NCI-H524 treated with DMSO at 0.1 percent for 48 hours (cell line): Measurements from ENCODE around the gene LAPTM5.

Source experiments
- DNase-seq: peaks from one replicate; lab custom pipeline; 2025; lab: John Stamatoyannopoulos, UW

LAPTM5 gene

DNA sequence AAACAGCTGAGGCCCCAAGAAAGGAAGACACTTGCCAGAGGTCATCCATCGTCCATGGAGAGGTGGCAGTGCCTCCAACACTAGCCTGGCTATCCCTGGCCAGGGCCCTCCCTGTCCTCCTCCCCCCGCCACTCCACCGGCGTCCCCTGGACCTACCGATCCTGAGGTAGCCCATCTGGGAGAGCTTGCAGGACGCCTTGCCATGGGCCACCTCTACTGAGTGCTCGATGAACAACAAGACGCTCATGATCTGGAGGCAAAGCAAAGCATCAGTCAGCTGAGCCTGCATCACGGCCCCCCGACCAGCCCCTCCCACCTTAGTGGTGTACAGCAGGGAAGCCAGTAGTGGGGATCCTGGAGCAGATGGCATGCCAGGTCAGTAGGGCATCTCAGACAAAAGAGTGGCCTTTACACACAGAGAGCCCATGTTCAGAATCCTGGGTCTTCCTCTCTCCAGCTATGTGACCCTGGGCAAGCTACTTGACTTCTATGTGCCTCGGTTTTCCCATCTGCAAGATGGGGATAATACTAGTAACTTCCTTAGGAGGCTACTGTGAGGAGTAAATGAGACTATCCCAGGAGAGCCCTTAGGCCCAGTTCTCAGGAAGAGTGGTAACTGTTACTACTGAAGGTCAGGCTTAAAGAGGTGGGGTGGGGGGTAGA lies 15.1 kb downstream of the LAPTM5 start:
- DNase-seq = no peak

DNA sequence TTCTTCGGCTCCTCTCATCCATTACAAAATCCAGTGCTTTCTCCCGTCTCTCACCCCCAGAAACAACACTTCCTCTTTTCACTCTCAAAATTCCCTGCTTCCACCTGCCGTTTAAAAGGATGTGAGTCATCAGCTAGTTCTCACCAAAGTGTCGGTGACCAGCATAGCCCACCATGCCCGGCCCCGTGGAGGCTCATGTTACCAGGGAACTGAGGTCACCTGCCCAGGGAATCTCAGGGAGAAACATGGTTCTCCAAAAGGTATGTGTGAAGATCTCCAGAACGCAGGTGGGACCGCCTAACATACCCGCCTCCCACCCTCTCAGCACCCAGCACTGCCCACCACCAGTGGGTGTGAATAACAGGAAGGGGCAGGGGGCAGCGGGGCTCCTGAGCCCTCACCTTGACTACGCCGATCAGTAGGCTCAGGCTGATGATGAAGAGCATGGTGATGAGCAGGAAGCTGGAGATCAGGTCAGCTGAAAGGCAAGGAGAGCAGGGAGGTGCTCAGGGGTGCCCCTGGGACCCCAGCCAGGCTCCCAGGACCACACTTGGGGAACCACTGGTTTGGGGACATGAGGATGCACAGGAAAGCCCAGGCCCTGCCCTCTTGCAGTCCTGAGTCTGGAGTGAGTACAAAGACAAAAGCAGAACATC lies 16.2 kb downstream of the LAPTM5 start:
- no peak for DNase-seq

DNA sequence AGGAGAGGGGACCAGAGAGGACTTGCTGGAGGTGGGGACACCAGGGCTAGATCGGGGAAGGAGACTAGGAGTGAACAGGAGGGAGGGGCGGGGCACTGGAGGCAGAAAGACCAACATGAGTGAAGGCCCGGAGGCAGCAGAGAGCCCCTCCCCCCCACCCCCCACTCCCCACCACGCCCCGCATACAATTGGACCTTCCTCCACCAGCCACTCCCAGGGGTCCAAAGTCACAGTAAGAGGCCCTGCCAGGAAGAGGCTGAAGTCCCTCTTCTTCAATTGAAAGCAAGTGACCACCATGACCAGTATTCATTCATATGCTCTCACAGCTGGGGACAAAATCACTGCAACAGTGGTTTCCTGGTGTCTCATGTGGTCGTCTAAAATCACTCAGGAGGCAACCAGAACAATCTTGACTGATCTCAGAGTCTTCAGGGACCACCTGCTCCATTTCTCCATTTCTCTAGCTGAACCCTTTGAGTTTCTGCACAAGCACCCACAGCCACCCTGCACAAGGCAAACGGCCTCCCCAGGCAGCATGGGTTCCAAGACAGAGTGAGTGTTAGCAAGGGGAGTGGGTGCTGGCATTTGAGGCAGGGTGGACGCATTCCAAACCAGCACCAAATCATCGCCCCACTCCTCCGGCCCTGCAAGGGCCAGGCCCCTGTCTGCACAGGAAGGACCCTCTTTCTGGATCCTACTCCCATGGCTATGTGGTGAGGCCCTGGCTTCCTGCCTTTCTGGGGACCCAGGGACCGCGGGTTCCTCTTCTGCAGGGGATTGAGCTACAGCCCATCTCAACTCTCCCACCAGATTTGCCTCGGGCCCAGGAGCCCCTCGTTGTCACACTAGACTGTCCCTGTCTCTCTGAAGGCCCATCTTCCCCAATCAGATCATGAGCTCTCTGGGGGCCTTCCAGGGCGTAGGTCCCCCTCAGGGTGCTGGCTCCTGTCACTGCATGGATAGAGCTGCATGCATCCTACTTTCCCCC lies 17.0 kb downstream of the LAPTM5 start:
- no peak for DNase-seq

DNA sequence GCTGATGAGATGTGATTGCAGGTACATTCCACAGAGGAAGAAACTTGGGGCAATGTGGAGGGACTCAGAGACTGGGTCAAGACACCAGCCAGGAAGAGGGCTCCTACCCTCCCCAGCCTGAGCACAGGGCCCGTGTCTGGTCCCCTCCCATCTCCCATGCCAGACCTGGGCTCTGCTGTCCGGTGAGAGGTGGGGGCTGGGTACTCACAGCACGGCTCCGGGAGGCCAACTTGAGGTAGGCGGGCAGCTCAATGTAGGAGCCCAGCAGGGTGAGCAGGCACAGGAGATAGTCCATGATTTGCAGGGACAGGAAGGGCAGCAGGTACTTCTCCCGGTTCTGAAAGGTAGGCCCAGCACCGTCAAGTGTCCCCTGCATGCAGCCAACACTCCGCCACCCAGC lies 18.0 kb downstream of the LAPTM5 start:
- no peak for DNase-seq

DNA sequence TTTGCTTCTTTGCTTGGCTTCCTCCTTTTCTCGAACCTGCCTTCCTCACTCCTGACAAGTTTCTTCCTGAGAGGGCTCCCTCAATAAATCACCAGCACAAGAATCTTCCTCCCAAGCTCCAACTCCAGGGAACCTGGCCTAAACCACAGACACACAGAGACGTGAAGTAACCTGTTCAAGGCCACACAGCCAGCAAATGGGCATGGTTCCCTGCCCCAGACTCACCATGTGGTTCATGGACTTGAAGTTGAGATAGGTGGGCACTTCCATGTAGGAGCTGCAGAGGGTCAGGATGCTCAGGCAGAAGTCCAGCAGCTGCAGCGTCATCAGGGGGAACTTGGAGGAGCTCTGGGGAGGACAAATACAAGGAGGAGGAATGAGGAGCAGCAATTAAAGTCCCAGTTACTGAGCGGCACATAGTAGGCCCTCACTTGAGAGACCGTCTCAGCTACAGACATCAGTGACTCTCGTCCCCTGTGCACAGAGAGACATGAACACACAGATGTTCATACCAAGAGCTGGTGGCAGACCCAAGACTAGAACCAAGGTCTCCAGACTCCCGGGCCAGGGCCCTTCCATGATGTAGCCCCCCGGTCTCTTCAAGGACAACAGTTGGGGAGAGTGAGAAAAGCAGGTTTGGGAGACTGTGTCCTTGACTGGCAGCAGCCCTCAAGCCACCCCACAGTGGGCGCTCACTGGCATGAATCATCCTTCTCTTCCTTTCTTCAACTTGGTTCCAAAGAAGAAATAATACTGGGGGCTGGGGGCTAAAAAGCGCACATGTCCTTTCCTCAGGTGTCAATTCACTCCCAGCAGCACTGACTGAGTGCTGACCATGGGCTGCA lies 18.6 kb downstream of the LAPTM5 start:
- no peak for DNase-seq

DNA sequence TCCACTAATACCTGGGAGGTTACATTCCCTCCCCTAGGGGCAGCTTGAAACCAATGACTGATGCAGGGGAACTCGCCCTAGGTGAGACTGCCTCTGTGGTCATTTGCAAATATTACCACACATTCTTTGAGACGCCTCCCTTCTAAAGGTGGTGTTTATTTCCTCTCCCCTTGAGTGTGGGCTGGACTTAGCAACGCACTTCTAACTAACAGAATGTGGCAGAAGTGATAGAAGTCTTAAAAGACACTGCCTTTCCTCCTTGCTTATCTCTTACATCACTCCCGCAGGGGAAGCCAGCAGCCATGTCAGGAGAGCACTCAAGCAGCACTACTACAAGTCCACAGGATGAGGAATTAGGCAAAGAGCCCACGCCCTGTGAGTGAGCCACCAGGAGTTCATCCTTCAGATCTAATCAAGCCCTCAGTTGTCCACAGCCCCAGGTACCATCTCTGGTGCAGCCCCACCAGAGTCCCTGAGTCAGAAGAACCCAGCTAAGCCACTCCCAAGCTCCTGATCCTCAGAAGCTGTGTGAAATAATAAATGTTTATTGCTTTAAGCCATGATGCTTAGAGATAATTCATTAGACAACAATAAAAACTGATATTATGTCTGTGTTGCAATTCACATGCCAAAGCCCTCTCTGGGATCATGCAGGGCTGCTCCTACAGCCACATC lies 19.4 kb downstream of the LAPTM5 start:
- DNase-seq = no peak

DNA sequence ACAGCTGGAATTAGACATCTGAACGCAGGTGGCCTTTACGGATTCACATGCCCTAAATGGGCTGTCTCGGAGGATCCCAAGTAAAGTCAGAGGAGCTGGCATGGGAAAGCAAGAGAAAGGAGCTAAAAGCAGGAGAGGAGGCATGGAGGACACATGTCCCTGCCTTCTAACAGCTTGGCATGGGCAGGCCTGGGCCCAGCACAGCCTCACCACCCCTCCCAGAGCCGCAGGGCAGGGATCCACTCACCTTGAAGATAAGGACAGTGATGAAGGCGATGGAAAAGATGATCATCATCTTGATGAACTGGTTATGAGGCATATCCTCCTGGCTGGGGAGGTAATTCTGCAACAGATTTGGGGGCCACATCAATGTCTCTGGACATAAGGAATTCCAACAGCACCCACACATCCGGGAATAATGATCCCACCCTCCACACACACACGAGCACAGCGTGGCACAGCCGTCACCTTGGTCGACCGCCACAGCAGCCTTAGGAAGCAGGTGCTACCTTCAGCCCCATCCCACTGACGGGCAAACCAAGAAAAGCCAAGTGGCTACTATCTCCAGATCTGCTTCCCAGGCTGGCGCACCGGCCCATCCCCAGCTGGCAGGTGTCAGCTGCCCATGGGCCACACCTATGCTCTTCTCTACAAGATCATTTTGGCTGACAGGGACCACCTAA lies 20.1 kb downstream of the LAPTM5 start:
- DNase-seq = no peak

DNA sequence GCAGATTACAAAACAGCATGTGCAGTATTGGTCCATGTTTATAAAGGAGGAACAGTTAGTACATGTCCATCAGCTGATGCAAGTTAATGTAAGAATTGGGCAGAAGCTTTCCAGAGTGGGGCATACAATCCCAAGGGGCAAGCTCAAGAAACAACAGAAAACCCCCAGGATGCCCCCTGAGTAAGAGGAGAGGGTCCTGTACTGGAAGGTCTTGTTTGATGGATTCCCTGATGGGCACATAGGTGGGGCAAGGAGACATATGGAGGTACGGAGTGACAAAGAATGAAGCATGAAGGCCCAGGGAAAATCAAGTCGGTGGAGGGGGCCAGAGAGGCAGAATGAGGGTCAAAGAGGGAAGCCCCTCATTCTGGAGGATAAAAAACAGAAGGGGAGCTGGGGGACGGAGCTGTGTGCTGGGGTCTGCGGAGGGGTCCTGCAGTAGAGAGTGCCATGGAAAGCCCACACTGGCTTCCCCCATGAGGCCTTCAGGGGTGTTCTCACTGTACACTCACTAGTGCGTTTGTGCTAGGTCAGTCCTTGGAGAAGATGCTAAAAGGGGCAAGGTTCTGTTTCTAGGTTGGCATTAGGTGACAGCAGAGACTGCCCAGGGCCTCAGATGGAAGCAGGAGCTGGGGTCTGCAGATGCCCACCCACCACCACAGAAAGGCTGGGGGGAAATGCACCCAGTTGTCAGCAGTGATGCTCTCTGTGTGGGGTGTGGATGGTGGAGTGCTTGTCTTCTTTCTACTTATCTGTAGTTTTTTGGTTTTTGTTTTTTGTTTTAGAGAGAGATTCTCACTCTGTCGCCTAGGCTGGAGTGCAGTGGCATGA lies 21.7 kb downstream of the LAPTM5 start:
- DNase-seq = no peak

DNA sequence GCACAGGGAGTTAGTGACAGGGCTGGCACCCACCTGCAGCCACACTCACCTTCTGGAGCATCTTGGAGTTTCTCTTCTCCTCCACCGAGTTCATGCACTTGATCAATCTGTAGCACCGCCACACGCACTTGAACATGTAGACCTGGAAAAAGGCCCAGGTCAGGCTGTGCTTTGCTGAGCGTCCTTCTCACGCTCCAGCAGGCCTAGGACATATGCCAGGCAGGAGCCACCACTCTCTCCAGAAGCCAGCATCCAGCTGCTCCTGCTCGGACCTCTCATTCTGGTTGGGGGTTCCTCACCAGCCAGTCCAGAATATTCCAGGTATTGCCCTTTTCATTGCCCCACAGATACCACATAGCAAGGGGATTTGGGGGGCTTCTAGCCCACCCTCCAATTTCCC lies 22.4 kb downstream of the LAPTM5 start:
- no peak for DNase-seq

DNA sequence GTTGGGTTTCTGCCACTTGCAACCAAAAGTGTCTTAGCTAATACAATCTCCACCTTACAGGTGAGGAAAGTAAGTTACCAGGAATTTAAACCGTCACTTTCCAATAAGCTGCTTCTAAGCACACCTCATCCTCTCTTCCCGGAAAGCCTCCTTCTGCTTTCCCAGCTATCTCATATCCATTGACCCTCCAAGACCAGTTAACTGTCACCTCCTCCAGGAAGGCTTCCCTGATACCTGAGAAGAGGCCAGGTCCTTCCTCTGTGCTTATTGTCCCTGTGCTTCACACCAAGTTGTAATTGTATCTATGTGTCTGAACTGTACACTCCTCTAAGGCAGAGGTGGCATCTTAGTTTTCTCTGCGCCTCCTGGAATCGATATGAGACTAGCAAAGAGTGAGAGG lies 23.0 kb downstream of the LAPTM5 start:
- DNase-seq = no peak

DNA sequence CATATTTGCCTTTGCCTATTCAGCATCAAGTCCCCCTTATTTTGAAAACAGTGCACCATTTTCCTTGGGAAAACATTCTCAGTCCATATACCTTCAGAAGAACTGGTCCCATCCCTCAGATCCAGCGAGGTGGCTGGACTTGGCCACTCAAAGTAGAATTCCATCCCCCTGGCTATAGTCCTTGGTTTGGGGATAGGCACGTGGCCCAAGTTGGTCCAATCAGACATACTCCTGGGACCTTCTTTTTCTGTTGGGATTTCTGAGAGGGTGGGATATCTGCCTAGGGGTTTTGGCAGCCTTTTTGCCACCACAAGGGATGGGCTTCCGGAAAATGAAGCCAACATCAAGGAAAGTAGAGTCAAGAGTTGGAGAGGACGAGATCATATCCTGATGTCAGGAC lies 23.5 kb downstream of the LAPTM5 start:
- no peak for DNase-seq

DNA sequence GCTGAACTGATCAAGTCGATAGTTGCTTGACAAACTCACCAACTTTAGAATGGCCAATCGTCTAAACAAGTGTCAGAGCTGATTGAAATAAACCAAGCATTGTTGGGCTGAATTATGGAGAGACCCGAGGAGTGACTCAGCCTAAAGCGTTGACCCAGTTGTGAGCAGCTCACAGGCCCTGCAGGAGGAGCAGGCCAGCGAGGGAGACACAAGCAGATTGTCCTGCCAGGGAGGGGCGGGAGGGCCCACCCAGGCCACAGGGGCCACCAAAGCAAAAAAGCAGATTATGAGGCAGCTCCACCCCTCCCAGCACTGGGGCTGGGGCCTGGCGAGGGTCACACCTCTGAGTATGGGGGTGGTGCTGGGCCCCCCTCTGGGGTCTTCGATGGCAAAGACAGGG lies 24.1 kb downstream of the LAPTM5 start:
- DNase-seq = no peak

DNA sequence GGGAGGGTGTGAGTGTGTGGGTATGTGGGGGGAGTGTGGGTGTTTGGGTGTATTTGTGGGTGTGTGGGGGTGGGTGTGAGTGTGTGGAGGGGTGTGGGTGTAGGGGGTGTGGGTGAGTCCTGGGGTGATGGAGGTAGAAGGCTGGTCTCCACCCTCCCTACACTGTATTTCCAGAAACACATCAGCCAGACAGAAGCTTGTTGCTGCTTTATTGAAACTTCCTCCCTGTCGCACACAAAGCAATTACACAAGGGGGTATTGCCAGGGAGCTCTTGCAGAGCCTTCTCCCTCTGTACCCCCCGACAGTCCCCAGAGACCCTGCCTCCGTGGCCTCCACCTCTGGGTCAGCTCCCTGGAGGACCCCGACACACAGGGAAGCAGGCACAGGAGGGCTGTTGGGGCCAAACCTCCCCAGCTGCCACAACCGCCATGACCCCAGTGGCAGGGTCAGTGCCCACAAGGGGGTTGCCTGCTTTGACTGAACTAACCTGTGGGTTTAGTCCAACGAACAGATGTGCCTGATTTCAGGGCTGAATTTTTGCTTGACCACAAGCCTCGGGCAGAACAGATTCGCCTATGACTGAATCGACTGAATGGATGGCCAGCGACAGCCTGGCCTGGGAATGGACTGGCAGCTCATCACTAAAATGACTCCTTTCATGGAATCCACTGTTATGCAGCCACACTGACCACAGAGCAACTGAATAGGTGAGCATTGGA lies 25.1 kb downstream of the LAPTM5 start:
- no peak for DNase-seq

DNA sequence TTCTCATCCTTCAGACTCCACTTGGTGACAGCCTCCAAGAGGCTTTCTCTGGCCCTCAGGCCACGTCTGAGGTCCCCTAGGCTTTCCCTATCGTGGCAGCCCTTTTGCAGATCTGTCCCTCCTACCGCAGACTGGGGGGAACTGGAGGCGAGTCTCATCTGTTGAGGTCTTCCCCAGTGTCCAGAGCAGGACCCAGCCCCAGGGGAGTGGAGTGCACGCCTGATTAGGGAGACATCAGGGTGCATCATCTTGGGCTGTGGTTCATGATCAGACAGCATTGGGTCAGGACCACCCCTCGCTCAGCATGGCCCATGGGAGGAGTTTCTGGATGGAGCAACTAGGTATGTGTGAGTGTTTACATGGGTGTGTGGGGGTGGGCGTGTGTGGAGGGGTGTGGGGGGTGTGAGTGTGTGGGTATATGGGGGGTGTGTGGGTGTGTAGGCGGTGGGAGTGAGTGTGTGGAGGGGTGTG lies 25.7 kb downstream of the LAPTM5 start:
- no peak for DNase-seq

DNA sequence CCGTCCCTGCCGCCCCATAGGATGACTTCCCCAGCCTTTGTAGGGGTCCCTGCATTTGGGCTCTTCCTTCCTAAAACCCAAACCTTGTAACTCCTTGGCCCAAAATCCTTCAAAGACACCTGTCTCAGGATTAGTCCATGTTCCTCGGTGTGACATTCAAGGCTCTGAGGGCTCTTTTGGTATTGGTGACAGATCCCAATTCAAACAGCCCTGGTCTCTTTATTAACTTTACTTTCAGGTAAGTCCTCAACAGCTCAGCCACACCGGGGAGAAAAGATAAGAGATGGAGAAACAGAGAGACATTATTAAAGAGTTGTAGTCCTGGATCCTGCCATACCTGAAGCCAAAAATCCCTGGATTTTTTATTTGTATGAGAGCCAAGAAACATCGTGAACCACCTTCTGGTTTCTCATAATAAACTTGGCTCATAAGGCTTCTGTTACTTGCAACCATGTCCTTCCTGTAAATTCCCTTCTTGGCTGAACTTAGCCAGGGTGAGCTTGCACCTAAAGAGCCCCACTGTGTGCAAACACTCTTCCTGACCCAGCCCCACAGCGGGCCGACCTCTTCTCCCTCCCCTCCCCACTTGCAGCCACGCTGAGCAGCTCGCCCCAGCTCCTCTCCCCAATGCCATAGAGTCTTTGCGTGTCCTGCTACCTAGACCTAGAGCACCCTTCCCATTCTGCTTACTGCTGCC lies 26.3 kb downstream of the LAPTM5 start:
- no peak for DNase-seq

DNA sequence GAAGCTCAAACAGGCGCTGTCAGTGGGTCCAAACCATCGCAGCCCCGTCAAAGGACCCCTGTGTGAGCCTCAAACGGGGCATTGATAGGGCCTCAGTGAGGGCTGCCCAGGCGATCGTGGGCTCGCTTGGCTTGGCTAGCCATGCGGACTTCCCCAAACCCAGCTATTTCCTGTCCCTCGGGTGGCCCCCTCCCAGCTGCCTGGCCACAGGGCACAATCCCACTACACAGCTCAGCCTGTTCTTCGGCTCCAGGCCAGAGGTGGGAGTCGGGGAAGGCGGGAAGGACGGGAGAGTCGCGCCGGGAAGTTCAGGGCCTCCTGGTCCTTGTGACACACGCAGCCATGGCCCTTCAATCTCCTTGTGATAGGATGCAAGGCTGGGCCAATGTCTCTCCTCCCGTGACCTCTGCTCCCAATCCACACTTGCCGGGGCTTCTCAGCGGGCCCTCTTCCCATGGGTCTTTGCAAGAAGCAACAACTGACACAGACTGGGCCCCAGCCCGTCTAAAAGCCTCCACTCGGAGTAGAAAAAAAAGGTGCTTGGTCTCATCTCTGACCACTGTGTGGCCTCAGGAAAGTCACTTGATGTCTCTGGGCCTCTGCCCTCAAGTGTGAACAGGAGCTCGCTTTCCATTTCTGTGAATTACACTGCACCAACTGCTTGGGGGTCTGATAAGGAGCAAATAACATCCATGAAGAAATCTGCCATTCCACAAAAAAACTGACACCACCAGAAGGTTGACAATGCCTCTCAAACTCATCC lies 27.0 kb downstream of the LAPTM5 start:
- no peak for DNase-seq

DNA sequence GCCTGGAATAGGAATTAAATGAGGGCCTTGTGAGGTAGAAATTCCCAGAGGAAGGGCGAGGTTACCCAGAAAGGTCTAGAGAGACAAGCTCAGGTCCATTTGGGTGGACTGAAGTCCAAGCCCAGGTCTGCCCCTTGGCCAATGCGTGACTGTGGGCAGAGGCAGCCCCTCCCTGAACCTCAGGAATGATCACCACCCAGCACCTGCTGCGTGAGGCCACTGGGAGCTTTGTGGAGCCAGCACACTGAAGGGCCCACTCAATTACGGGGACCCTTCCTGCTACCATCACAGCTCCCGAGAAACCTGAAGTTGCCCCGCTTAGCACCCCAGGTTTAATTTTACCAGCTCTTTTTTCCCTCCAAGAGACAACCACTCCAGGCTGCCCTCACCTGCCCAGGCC lies 27.7 kb downstream of the LAPTM5 start:
- DNase-seq = no peak
